ENCODE results near the gene PPP2R5A. TPM values are rescaled to one million over a fixed set of nuclear protein-coding genes. Genes with fewer than 3 reads are reported as not detected.
A peak's percentile ranks its signal among the peaks of the same experiment; 100 is the strongest.

Gene PPP2R5A
- 10 to 100 TPM; 27.7 to 41.0 TPM for total RNA-seq
- polyA plus RNA-seq (ENCODE audit: insufficient read length in 2 of 2): 10 to 100 TPM; 34.2 to 45.2 TPM
- long read RNA-seq, donor 1, transcript PPP2R5A-201 (13 exons, 3,128 nt): major isoform, 7 of 198 reads
- long read RNA-seq, donor 1, partial matches to known transcripts: 191 of 198 reads
- long read RNA-seq, donor 1, other reads (novel, unspliced or antisense): 0 of 198 reads
- long read RNA-seq, donor 2, partial matches to known transcripts: 5 of 17 reads
- long read RNA-seq, donor 2, other reads (novel, unspliced or antisense): 10 of 17 reads
- long read RNA-seq, donor 3, partial matches to known transcripts: 27 of 42 reads
- long read RNA-seq, donor 3, other reads (novel, unspliced or antisense): 11 of 42 reads
- long read RNA-seq, donor 4, transcript PPP2R5A-201 (13 exons, 3,128 nt): major isoform, 10 of 39 reads
- long read RNA-seq, donor 4, partial matches to known transcripts: 24 of 39 reads
- long read RNA-seq, donor 4, other reads (novel, unspliced or antisense): 5 of 39 reads

DNA sequence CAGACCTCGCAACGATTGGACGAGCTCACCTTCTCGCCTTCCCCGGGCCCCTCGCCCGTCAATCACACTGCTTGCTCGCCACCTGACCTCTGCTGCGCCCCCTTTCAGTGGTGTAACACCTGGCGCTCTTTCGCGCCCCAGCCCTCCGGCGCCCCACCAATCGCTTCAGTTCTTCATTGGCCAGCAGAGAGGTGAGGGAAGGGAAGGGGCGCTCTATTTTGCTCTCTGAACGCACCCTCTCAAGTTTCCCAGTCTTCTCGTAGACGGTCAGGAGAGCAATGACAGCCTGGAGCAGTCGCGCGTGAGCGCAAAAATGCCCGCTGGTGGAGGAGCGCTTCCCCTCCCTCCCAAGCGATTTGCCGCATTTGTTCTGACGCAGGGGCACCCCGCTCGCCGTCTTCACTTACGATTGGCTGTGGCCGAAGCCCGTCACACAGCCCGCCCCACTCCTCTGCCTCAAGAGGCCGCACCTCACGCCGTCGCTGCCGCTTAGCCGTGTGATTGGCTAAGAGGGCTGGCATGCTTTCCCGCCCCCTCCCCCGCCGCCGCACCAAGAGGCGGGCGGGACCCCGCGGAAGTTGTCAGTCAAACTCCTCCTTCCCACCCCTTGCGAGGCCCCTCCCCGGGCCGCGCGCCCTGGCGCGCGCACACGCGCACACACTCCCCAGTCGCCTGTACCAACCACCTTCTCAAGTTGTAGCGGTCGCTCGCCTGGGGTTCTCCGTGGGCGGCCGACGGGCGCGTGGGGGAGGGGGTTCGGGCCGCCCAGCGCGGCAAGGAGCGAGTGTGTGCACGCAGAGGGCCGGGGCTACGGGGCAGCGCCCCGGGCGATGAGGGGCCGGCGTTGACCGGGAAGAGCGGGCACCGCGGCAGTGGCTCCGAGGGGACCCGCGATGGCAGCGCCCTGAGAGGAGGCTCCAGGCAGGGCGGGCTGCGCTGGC is at the start of gene PPP2R5A:
Gene PPP2R5A (plus strand): TSS at position 667 of the 941 bp plus-strand sequence. CDS start 701 bp downstream, outside the sequence.
- DNase-seq (ENCODE audit: low read depth in 4 of 6, low spot score in 6 of 6): peak; percentile 86 to 100 (median 96)
- Histone ChIP-seq H3K36me3 (ENCODE audit: control insufficient read depth, insufficient read depth, low read length) (no peaks in the 10 kb centered on the region), H3K27me3 (ENCODE audit: control insufficient read depth, insufficient read depth, low read length) (no peaks in the 10 kb centered on the region), H3K4me3 (ENCODE audit: low read depth, low read length) (peak within 1 kb of the TSS; percentile 93), H3K4me1 (ENCODE audit: control insufficient read depth, insufficient read depth, low read length) (peaks cover 11% of the 10 kb centered on the region), H3K9me3 (ENCODE audit: control insufficient read depth, insufficient read depth, low read length) (no peaks in the 10 kb centered on the region), H3K27ac (ENCODE audit: low read depth, low read length) (peak within 1 kb of the TSS; percentile 93)
- WGBS (ENCODE audit: insufficient coverage): under 1% methylated on average over 86 of the region's 92 CpGs

DNA sequence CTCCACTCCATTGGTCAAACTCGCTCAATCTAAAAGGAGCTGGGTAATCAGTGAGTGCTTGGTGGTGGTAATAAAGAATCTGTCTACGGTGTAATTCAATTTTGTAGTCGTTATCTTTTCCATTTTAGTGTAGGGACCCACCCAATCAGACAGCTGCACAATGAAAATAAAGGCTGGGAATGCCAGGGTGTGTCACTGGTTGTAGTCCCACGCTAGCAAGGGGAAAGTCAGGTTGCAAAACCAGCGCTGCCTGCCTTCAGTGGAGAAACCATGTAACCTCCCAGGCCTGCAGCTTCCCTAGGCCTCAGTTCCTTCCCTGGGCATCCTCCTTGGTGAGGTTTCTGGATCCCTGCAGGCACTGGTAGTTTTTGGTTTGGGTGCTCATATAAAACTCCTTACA is 49.4 kb upstream of the PPP2R5A start:
- Histone ChIP-seq H3K36me3 (ENCODE audit: control insufficient read depth, insufficient read depth, low read length) (no peaks in the 10 kb centered on the region), H3K4me3 (ENCODE audit: low read depth, low read length) (no peak overlapping the region), H3K27me3 (ENCODE audit: control insufficient read depth, insufficient read depth, low read length) (no peaks in the 10 kb centered on the region), H3K9me3 (ENCODE audit: control insufficient read depth, insufficient read depth, low read length) (no peaks in the 10 kb centered on the region), H3K4me1 (ENCODE audit: control insufficient read depth, insufficient read depth, low read length) (peaks cover 6% of the 10 kb centered on the region), H3K27ac (ENCODE audit: low read depth, low read length) (no peak overlapping the region)
- no peak for DNase-seq (ENCODE audit: low read depth in 4 of 6, low spot score in 6 of 6)
- 88% methylated on average over 4 of the region's 5 CpGs for WGBS (ENCODE audit: insufficient coverage)

DNA sequence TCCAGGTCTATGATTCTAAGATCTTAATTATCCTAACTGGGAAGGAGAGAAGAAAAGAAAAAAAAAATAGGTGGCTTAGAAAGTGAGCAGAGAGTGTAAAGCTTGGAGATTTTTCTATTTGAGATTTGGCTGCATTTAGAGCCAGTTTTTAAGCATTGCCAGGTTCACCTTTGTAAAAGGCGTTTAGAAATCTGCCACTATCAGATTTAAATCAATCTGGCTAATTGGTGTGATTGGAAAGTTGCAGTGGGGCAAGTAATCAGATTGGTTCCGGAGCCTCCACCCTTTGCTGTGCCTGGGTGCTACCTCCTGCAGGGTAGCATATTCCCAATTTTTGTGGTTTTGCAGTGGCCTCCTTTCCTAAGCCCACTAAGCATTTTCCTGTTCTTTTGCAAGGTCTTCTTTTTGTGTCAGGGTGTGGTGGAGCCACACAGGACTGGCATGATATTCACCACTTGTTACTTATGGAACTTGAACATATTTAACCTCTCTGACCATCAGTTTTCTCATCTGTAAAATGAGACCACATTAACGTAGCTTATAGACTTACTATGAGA is 48.5 kb upstream of the PPP2R5A start:
- no peak for DNase-seq (ENCODE audit: low read depth in 4 of 6, low spot score in 6 of 6)
- Histone ChIP-seq H3K4me3 (ENCODE audit: low read depth, low read length) (no peak overlapping the region), H3K27me3 (ENCODE audit: control insufficient read depth, insufficient read depth, low read length) (no peaks in the 10 kb centered on the region), H3K9me3 (ENCODE audit: control insufficient read depth, insufficient read depth, low read length) (no peaks in the 10 kb centered on the region), H3K27ac (ENCODE audit: low read depth, low read length) (no peak overlapping the region), H3K36me3 (ENCODE audit: control insufficient read depth, insufficient read depth, low read length) (no peaks in the 10 kb centered on the region), H3K4me1 (ENCODE audit: control insufficient read depth, insufficient read depth, low read length) (peaks cover 6% of the 10 kb centered on the region)
- WGBS (ENCODE audit: insufficient coverage): 83% methylated on average over 1 of the region's 3 CpGs

GRCh38 chr1:212237651-212238050 is 47.6 kb upstream of the PPP2R5A start:
- no peak overlapping the region for H3K4me3 ChIP-seq (ENCODE audit: low read depth, low read length)
- H3K4me1 ChIP-seq (ENCODE audit: control insufficient read depth, insufficient read depth, low read length): peaks cover 8% of the 10 kb centered on the region
- no peak for DNase-seq (ENCODE audit: low read depth in 4 of 6, low spot score in 6 of 6)

GRCh38 chr1:212238552-212238951 is 46.7 kb upstream of the PPP2R5A start:
- Histone ChIP-seq H3K4me3 (ENCODE audit: low read depth, low read length) (no peak overlapping the region), H3K27ac (ENCODE audit: low read depth, low read length) (no peak overlapping the region), H3K27me3 (ENCODE audit: control insufficient read depth, insufficient read depth, low read length) (no peaks in the 10 kb centered on the region), H3K4me1 (ENCODE audit: control insufficient read depth, insufficient read depth, low read length) (peaks cover 10% of the 10 kb centered on the region), H3K36me3 (ENCODE audit: control insufficient read depth, insufficient read depth, low read length) (no peaks in the 10 kb centered on the region), H3K9me3 (ENCODE audit: control insufficient read depth, insufficient read depth, low read length) (no peaks in the 10 kb centered on the region)
- 63% methylated on average over 2 of the region's 4 CpGs for WGBS (ENCODE audit: insufficient coverage)
- peak in 1 of 6 donors; percentile 55 for DNase-seq (ENCODE audit: low read depth in 4 of 6, low spot score in 6 of 6)

More at GRCh38 chr1:212237651-212238050, 47.6 kb upstream of the PPP2R5A start:
- no peak overlapping the region for H3K27ac ChIP-seq (ENCODE audit: low read depth, low read length)
- no peaks in the 10 kb centered on the region for H3K9me3 ChIP-seq (ENCODE audit: control insufficient read depth, insufficient read depth, low read length)
- H3K36me3 ChIP-seq (ENCODE audit: control insufficient read depth, insufficient read depth, low read length): no peaks in the 10 kb centered on the region
- no peaks in the 10 kb centered on the region for H3K27me3 ChIP-seq (ENCODE audit: control insufficient read depth, insufficient read depth, low read length)

- no peaks in the 10 kb centered on the region for H3K36me3 ChIP-seq (ENCODE audit: control insufficient read depth, insufficient read depth, low read length)
- no peak overlapping the region for H3K4me3 ChIP-seq (ENCODE audit: low read depth, low read length)
- DNase-seq (ENCODE audit: low read depth in 4 of 6, low spot score in 6 of 6): no peak
- no peaks in the 10 kb centered on the region for H3K9me3 ChIP-seq (ENCODE audit: control insufficient read depth, insufficient read depth, low read length)
- no peaks in the 10 kb centered on the region for H3K27me3 ChIP-seq (ENCODE audit: control insufficient read depth, insufficient read depth, low read length)
- H3K4me1 ChIP-seq (ENCODE audit: control insufficient read depth, insufficient read depth, low read length): peaks cover 10% of the 10 kb centered on the region
- WGBS (ENCODE audit: insufficient coverage): 93% methylated on average over 1 of the region's 2 CpGs
- H3K27ac ChIP-seq (ENCODE audit: low read depth, low read length): no peak overlapping the region
These were observed 43.7 kb upstream of the PPP2R5A start for GRCh38 chr1:212241501-212241900.

- Histone ChIP-seq H3K27ac (ENCODE audit: low read depth, low read length) (no peak overlapping the region), H3K36me3 (ENCODE audit: control insufficient read depth, insufficient read depth, low read length) (no peaks in the 10 kb centered on the region), H3K4me3 (ENCODE audit: low read depth, low read length) (no peak overlapping the region), H3K27me3 (ENCODE audit: control insufficient read depth, insufficient read depth, low read length) (no peaks in the 10 kb centered on the region), H3K4me1 (ENCODE audit: control insufficient read depth, insufficient read depth, low read length) (peaks cover 10% of the 10 kb centered on the region), H3K9me3 (ENCODE audit: control insufficient read depth, insufficient read depth, low read length) (no peaks in the 10 kb centered on the region)
- no peak for DNase-seq (ENCODE audit: low read depth in 4 of 6, low spot score in 6 of 6)
- WGBS (ENCODE audit: insufficient coverage): no CpG with 5 or more reads among the region's 4 CpGs
These were observed 43.3 kb upstream of the PPP2R5A start for GRCh38 chr1:212241957-212242287.

DNA sequence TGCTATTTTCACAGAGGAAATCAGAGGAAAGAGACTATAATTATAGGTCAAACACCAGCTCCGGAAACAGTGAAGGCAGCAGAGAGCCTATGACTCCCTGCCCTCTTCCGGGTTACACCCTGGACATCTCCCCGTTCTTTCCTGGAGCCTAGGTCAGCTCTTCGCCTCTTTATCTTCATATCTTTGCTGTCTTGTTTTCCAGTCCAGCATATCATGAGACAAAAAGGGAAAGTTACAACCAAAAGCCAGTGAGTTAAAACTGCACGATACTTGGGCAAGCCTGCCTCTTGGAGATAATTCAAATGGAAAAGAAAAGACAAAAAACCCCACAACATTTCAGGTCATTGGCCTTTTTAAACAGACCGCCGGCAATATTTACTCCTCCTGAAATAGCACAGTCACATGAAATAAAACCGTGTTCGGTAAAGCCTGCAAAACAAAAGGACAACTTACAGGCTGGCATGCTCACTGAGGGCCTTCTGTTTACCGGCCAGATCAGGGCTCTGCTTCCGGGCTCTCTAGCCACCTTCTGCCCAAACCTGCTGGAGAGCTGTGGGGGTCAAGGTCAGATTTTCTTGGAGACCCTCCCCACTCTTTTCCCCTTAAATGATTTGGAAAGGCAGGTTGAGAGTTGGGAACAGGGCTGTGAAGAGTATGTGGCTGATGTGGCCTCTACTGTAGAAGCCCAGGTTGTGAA is 42.8 kb upstream of the PPP2R5A start:
- Histone ChIP-seq H3K4me3 (ENCODE audit: low read depth, low read length) (no peak overlapping the region), H3K27ac (ENCODE audit: low read depth, low read length) (no peak overlapping the region), H3K36me3 (ENCODE audit: control insufficient read depth, insufficient read depth, low read length) (no peaks in the 10 kb centered on the region), H3K4me1 (ENCODE audit: control insufficient read depth, insufficient read depth, low read length) (peaks cover 10% of the 10 kb centered on the region), H3K27me3 (ENCODE audit: control insufficient read depth, insufficient read depth, low read length) (no peaks in the 10 kb centered on the region), H3K9me3 (ENCODE audit: control insufficient read depth, insufficient read depth, low read length) (no peaks in the 10 kb centered on the region)
- WGBS (ENCODE audit: insufficient coverage): 50% methylated on average over 10 of the region's 11 CpGs
- no peak for DNase-seq (ENCODE audit: low read depth in 4 of 6, low spot score in 6 of 6)

GRCh38 chr1:212242985-212243308 is 42.3 kb upstream of the PPP2R5A start:
- Histone ChIP-seq H3K36me3 (ENCODE audit: control insufficient read depth, insufficient read depth, low read length) (no peaks in the 10 kb centered on the region), H3K9me3 (ENCODE audit: control insufficient read depth, insufficient read depth, low read length) (no peaks in the 10 kb centered on the region), H3K4me1 (ENCODE audit: control insufficient read depth, insufficient read depth, low read length) (peaks cover 10% of the 10 kb centered on the region), H3K4me3 (ENCODE audit: low read depth, low read length) (no peak overlapping the region), H3K27ac (ENCODE audit: low read depth, low read length) (no peak overlapping the region), H3K27me3 (ENCODE audit: control insufficient read depth, insufficient read depth, low read length) (no peaks in the 10 kb centered on the region)
- WGBS (ENCODE audit: insufficient coverage): no CpG with 5 or more reads among the region's 1 CpG
- DNase-seq (ENCODE audit: low read depth in 4 of 6, low spot score in 6 of 6): no peak

All from spinal cord (tissue), 10 donors.